Heart left ventricle (tissue), 16 donors: ENCODE data around the gene RAB12. TPM values are rescaled to one million over a fixed set of nuclear protein-coding genes. Genes with fewer than 3 reads are reported as not detected.
A peak's percentile ranks its signal among the peaks of the same experiment; 100 is the strongest.

ENCODE experiments used
- ATAC-seq, 4 donors: fragments of 200-7000 bp; cut with Tn5 transposase; one replicate each; pipeline ENCODE4 v1.9.1; 2020 to 2022; ENCODE audit warnings: moderate library complexity in 4 of 4, mild to moderate bottlenecking in 3 of 4, moderate number of reproducible peaks in 1 of 4
- DNase-seq, 5 donors: peaks; one replicate each; pipeline ENCODE4 v3.0.0-alpha.2; 2020
- H3K27ac ChIP-seq, 12 donors: fragments of 200-600 bp; sonication (generic) in 4 of 12; one replicate each; pipeline versions ENCODE4 v1.5.0 to v1.8.0; 2016 to 2022; ENCODE audit warnings: mild to moderate bottlenecking in 2 of 12
- H3K27me3 ChIP-seq, 9 donors: fragments of 200-600 bp; sonication (generic) in 2 of 9; one replicate each; pipeline versions ENCODE4 v1.5.1 to v1.8.0; 2016 to 2022; ENCODE audit warnings: mild to moderate bottlenecking in 3 of 9
- H3K36me3 ChIP-seq, 9 donors: fragments of 200-600 bp; sonication (generic) in 2 of 9; one replicate each; pipeline versions ENCODE4 v1.5.0 to v1.8.0; 2018 to 2022; ENCODE audit warnings: mild to moderate bottlenecking in 2 of 9
- H3K4me1 ChIP-seq, 12 donors: fragments of 200-600 bp; sonication (generic) in 4 of 12; one replicate each; pipeline versions ENCODE4 v1.5.0 to v1.8.0; 2016 to 2022; ENCODE audit warnings: mild to moderate bottlenecking in 3 of 12
- H3K4me3 ChIP-seq, 12 donors: fragments of 200-600 bp; sonication (generic) in 4 of 12; one replicate each; pipeline versions ENCODE4 v1.5.0 to v1.8.0; 2017 to 2022; ENCODE audit warnings: mild to moderate bottlenecking in 9 of 12, moderate library complexity in 4 of 12
- H3K9me3 ChIP-seq, 12 donors: fragments of 200-600 bp; sonication (generic) in 4 of 12; one replicate each; pipeline versions ENCODE4 v1.5.0 to v1.8.0; 2016 to 2022; ENCODE audit warnings: mild to moderate bottlenecking in 1 of 12
- POLR2A ChIP-seq, 2 donors: fragments of 450-650 bp; IDR thresholded peaks; one replicate each; pipeline ENCODE4 v1.6.1; 2017; ENCODE audit warnings: antibody characterized with exemption in 2 of 2, mild to moderate bottlenecking in 2 of 2, moderate library complexity in 2 of 2
- WGBS, 4 donors: extraction: QIAGEN DNeasy Blood & Tissue Kit in 2 of 4; methylation state at CpG; one replicate each; pipeline versions ENCODE4 v1.1.5 to v1.1.7; 2013 to 2018; 5-methylcytosine and 5-hydroxymethylcytosine counted together
- intact Hi-C, 10 donors: fragments of 100-400 bp; cut with DNase I; formaldehyde crosslinking; loops; one replicate each; pipeline versions ENCODE4 v1.11.1 to v1.14.2; 2022
- polyA plus RNA-seq, 2 donors: library from polyadenylated mRNA; stranded (reverse); fragments of 200-250 nt; gene quantifications; one replicate each; pipeline ENCODE4 v1.2.3, GENCODE V29; 2013
- total RNA-seq, 9 donors: library from RNA; depleted of rRNA in 2 of 9; stranded (reverse); fragments of >200 nt in 2 of 9; fragmentation: NEBNext Ultra II Directional in 3 of 9; extraction: Animal tissue kit (Norgen Biotek cat#: 25700) in 3 of 9; gene quantifications; one replicate each; pipeline versions ENCODE4 v1.1.0 to v1.2.4, GENCODE V29; 2016 to 2023
- TF ChIP-seq, protein P1 (sequence below), 12 donors: fragments of 200-600 bp; sonication (generic) in 4 of 12; IDR thresholded peaks; one replicate each; pipeline versions ENCODE4 v1.5.0 to v1.8.0; 2018 to 2022; ENCODE audit warnings: antibody characterized with exemption in 12 of 12, mild to moderate bottlenecking in 5 of 12
- donor health status: ischemic (EF 13 %, LVEDD 7.1; RV severe dilation, severe dysfunction).
- donor health status: healthy with polysubstance abuse.
- donor health status: DM: no; HTN: yes; CAD: no.
- donor health status: DM: no; HTN: no; CAD: no.
- donor health status: ischemic (EF 25% LVEDD 6.9; RV normal size, moderate dysfunction).
- donor health status: ischemic (EF 25% LVEDD 5.7; RV mildly dilated, moderate dysfunction).
- donor health status: healthy.
- donor health status: DM: yes; HTN: yes; CAD: no.
- donor health status: ischemic (EF 35%, LVEDD 5.7; RV mildly dilated, moderate dysfunction).
- donor health status: nonischemic (EF 11% LVEDD 7.7; RV severe dilation, severe dysfunction).
- donor health status: DM: yes; HTN: yes; CAD: no.
- donor health status: PGD.
- donor health status: ischemic (EF 29% LVEDD 5.4; RV normal size, mild dysfunction).
- donor health status: nonischemic (EF 23%, LVEDD 6.1; RV moderate dilation, normal function).

Gene RAB12
- total and polyA plus RNA-seq, 11 donors = 51.5 to 123 (median 82.3) TPM

DNA sequence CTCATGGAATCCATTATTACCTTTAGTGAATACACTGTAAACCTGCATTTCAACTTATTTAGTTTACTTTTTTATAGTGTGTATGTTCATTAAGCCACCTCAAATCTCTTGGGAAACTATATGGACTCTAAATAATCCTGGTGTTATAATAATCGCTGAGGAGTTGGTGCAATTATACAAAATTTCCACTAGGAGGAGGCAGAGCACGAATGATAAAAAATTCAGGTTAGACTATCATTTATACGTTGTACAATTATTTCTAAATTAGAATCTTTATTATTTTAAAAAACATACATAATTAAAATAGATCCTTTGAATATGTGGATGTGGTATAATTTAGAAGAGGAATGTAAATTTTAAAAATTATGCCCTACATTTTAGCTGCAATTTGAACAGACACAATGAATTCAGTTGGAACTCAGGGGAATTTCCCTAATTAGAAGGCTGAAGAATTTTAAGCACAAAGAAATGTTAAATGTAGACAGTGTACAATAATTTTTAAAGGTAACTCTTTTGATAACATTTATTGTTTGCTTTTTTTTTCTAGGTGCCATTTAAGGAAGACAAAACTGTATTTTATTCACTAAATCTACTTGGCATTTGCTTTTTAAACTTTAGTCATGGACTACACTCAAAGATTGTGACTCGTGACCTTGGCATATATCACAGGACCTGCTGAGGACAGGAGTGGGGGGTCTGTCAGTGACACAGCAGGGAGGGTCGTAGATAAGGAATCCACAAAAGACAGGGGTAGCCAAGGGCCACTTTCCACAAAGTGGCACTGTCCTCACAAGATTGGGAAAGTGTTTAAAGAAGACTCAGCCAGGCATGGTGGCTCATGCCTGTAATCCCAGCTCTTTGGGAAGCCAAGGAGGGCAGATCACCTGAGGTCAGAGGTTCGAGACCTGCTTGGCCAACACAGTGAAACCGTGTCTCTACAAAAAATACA is 45.5 kb downstream of the RAB12 start:
- H3K9me3 ChIP-seq = peaks cover 0 to 5% (median 0%) of the 10 kb centered on the region in 12 donors
- WGBS, 4 donors = 33 to 41% (median 37%) methylated on average over 7 of the region's 7 CpGs
- no peak for DNase-seq
- H3K4me1 ChIP-seq = peaks cover 0 to 6% (median 0%) of the 10 kb centered on the region in 12 donors
- no peak overlapping the region for H3K27ac ChIP-seq
- TF ChIP-seq, protein P1, sequence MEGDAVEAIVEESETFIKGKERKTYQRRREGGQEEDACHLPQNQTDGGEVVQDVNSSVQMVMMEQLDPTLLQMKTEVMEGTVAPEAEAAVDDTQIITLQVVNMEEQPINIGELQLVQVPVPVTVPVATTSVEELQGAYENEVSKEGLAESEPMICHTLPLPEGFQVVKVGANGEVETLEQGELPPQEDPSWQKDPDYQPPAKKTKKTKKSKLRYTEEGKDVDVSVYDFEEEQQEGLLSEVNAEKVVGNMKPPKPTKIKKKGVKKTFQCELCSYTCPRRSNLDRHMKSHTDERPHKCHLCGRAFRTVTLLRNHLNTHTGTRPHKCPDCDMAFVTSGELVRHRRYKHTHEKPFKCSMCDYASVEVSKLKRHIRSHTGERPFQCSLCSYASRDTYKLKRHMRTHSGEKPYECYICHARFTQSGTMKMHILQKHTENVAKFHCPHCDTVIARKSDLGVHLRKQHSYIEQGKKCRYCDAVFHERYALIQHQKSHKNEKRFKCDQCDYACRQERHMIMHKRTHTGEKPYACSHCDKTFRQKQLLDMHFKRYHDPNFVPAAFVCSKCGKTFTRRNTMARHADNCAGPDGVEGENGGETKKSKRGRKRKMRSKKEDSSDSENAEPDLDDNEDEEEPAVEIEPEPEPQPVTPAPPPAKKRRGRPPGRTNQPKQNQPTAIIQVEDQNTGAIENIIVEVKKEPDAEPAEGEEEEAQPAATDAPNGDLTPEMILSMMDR (IDR thresholded peaks at IDR 0.05) = peak; percentile 69 to 89 (median 78)
- no peak for TF ChIP-seq POLR2A (IDR thresholded peaks at IDR 0.05)
- H3K36me3 ChIP-seq = no peaks in the 10 kb centered on the region
- no peak for ATAC-seq
- intact Hi-C loops = loop anchor here in 9 of 10 donors (2.0 to 10.0 kb wide), 5 partner anchors 330 to 493 kb away; no protein-coding TSS in a partner anchor
- H3K27me3 ChIP-seq = peaks cover 0 to 8% (median 0%) of the 10 kb centered on the region in 9 donors
- no peak overlapping the region for H3K4me3 ChIP-seq

DNA sequence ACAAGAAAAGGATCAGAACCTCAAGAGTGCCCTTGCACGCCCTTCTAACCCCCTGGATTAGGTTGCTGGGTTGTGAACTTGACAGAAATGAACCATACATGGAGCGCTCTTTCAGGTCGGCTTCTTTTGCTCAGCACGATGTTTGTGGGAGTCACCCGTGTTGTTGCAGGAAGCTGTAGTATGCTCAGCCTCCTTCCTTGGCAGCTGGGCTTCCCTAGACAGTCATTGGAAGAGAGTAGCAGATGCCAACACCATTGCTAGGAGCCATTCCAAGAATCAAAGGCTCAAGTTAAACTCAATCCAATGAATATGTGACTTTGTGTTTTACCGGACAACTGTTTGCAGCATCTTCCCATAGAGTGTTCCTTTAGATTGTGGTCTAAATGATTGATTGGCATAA is 47.0 kb downstream of the RAB12 start:
- ATAC-seq = no peak
- Histone ChIP-seq H3K27ac (no peak overlapping the region), H3K36me3 (no peaks in the 10 kb centered on the region), H3K4me1 (peaks cover 0 to 6% (median 0%) of the 10 kb centered on the region in 12 donors), H3K9me3 (no peaks in the 10 kb centered on the region), H3K27me3 (peaks cover 0 to 8% (median 0%) of the 10 kb centered on the region in 9 donors), H3K4me3 (no peak overlapping the region)
- no peak for TF ChIP-seq POLR2A (IDR thresholded peaks at IDR 0.05)
- TF ChIP-seq, protein P1 (IDR thresholded peaks at IDR 0.05) = no peak
- no peak for DNase-seq
- intact Hi-C loops = loop anchor here in 8 of 10 donors (5.0 to 10.0 kb wide), 3 partner anchors 329 to 399 kb away; no protein-coding TSS in a partner anchor
- WGBS, 4 donors = 72 to 81% (median 79%) methylated on average over 6 of the region's 6 CpGs

DNA sequence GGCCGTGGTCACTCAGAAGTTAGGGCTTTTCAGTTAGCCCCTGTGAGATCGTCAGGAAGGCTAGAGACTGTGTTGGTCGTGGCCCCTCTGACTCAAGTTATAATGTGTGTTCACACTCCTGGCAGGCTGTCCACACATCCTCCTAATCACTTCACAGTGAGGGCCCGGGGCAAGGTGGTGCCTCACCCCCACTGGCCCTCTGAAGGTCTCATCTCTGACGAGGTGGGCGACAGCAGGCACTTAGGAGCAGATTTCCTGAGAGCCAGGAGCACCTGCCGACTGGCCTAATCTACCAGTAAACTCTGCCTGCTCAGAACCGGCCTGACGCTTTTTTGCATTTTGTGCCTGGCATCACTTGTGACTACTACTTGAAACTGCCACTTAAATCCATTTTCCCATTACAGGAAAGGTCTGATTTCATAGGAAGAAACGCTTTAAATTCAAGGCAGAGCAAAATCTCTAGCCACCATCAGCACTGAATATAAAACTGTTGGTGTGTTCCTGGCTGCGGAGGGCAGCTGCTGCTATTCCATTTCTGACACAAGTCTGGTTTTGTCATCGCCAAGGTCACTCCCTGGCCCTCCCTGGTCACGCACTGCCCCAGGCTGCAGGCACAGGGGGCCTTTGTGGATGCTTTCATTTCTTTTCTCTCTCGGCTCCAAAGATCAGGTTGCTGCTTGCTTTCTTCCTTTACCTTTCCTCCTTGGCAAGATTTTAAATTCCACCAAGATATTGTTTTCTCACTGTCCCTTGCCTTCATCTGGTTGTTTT is 48.0 kb downstream of the RAB12 start:
- peaks cover 0 to 7% (median 0%) of the 10 kb centered on the region in 12 donors for H3K4me1 ChIP-seq
- H3K9me3 ChIP-seq = no peaks in the 10 kb centered on the region
- intact Hi-C loops = loop anchor here in 8 of 10 donors (5.0 to 10.0 kb wide), 3 partner anchors 328 to 398 kb away; no protein-coding TSS in a partner anchor
- DNase-seq (no peak), ATAC-seq (no peak)
- no peak overlapping the region for H3K27ac ChIP-seq
- H3K4me3 ChIP-seq = no peak overlapping the region
- 73 to 75% (median 73%) methylated on average over 13 to 14 of the region's 14 CpGs for WGBS, 4 donors
- no peak for TF ChIP-seq POLR2A (IDR thresholded peaks at IDR 0.05)
- TF ChIP-seq, protein P1 (IDR thresholded peaks at IDR 0.05) = no peak
- no peaks in the 10 kb centered on the region for H3K36me3 ChIP-seq
- peaks cover 0 to 7% (median 4%) of the 10 kb centered on the region in 9 donors for H3K27me3 ChIP-seq
